BE2C (cell line): Measurements from ENCODE around the gene CD36.

Source experiments
- DNase-seq: peaks from one replicate; pipeline ENCODE4 v3.0.0-alpha.2; 2020
- H3K27me3 ChIP-seq: fragments of 250-450 bp; sonication (Bioruptor Pico); 2 replicates; pipeline ENCODE4 v1.5.1; 2020; ENCODE audit warnings: mild to moderate bottlenecking
- H3K36me3 ChIP-seq: fragments of 250-450 bp; sonication (Bioruptor Pico); 2 replicates; pipeline ENCODE4 v1.5.1; 2020; ENCODE audit warnings: mild to moderate bottlenecking
- H3K4me1 ChIP-seq: fragments of 250-450 bp; sonication (Bioruptor Pico); 2 replicates; pipeline ENCODE4 v1.5.1; 2020
- H3K4me3 ChIP-seq: 2 replicates; pipeline ENCODE4 v1.5.1; 2011; ENCODE audit warnings: low read depth, low read length
- H3K9me3 ChIP-seq: fragments of 250-450 bp; sonication (Bioruptor Pico); 2 replicates; pipeline ENCODE4 v1.5.1; 2020
- CTCF ChIP-seq: IDR thresholded peaks from 2 replicates; pipeline ENCODE4 v1.5.1; 2012; ENCODE audit warnings: mild to moderate bottlenecking, low read depth, low read length

Gene CD36

GRCh38 chr7:80640846-80641245, 2.4 kb downstream of the CD36 start:
- Histone ChIP-seq H3K4me3 (no peak overlapping the region), H3K9me3 (no peaks in the 10 kb centered on the region), H3K27me3 (no peaks in the 10 kb centered on the region), H3K36me3 (no peaks in the 10 kb centered on the region), H3K4me1 (peaks cover 12% of the 10 kb centered on the region)
- no peak for TF ChIP-seq CTCF
- no peak for DNase-seq

- DNase-seq = no peak
- no peaks in the 10 kb centered on the region for H3K36me3 ChIP-seq
- no peaks in the 10 kb centered on the region for H3K9me3 ChIP-seq
- peaks cover 16% of the 10 kb centered on the region for H3K4me1 ChIP-seq
- H3K27me3 ChIP-seq = no peaks in the 10 kb centered on the region
- H3K4me3 ChIP-seq = no peak overlapping the region
- TF ChIP-seq CTCF = no peak
Observed at GRCh38 chr7:80641548-80641947, 3.1 kb downstream of the CD36 start.

GRCh38 chr7:80642871-80643270, 4.4 kb downstream of the CD36 start:
- Histone ChIP-seq H3K36me3 (no peaks in the 10 kb centered on the region), H3K27me3 (no peaks in the 10 kb centered on the region), H3K4me3 (no peak overlapping the region), H3K4me1 (peaks cover 16% of the 10 kb centered on the region), H3K9me3 (no peaks in the 10 kb centered on the region)
- TF ChIP-seq CTCF = no peak
- no peak for DNase-seq

GRCh38 chr7:80643336-80643915, 5.0 kb downstream of the CD36 start:
- Histone ChIP-seq H3K36me3 (no peaks in the 10 kb centered on the region), H3K4me1 (peaks cover 16% of the 10 kb centered on the region), H3K9me3 (no peaks in the 10 kb centered on the region), H3K27me3 (no peaks in the 10 kb centered on the region), H3K4me3 (no peak overlapping the region)
- no peak for TF ChIP-seq CTCF
- DNase-seq = no peak

GRCh38 chr7:80644054-80644453, 5.6 kb downstream of the CD36 start:
- no peak for TF ChIP-seq CTCF
- no peaks in the 10 kb centered on the region for H3K9me3 ChIP-seq
- DNase-seq = no peak

GRCh38 chr7:80646083-80646865, 7.8 kb downstream of the CD36 start:
- H3K4me3 ChIP-seq = no peak overlapping the region
- DNase-seq = no peak
- no peaks in the 10 kb centered on the region for H3K27me3 ChIP-seq
- TF ChIP-seq CTCF = no peak
- H3K4me1 ChIP-seq = peaks cover 15% of the 10 kb centered on the region
- no peaks in the 10 kb centered on the region for H3K9me3 ChIP-seq
- no peaks in the 10 kb centered on the region for H3K36me3 ChIP-seq

More at GRCh38 chr7:80644054-80644453, 5.6 kb downstream of the CD36 start:
- Histone ChIP-seq H3K36me3 (no peaks in the 10 kb centered on the region), H3K4me1 (peaks cover 16% of the 10 kb centered on the region), H3K27me3 (no peaks in the 10 kb centered on the region), H3K4me3 (no peak overlapping the region)
